HG03108 (cell line): ENCODE measurements around the gene RYR3.

Source experiments
- ATAC-seq: cut with Tn5 transposase; IDR thresholded peaks from one replicate; pipeline ENCODE4 v1.9.1; 2021; ENCODE audit warnings: moderate library complexity; ENCODE audit not compliant: unreplicated experiment

The RYR3 gene

GRCh38 chr15:33693166-33693800 lies 382.5 kb downstream of the RYR3 start:
- no peak for ATAC-seq

GRCh38 chr15:33698126-33698525 lies 387.4 kb downstream of the RYR3 start:
- ATAC-seq, result no peak

DNA sequence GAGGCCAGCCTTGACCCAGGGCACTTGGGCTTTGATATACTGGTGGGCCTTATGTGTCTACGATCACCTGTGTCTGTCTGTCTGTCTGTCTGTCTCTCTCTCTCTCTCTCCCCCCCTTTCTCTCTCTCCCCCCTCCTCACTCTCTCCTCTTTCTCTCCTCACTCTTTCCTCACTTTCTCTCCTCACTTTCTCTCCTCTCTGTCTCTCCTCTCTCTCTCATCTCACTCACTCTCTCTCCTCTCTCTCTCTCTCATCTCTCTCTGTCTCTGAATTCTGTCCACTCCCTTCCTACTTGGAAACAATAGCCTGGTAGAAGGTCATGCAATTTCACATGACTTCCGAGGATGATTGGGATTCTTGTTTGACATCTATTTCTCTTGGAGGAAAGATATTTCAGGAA lies 388.4 kb downstream of the RYR3 start:
- no peak for ATAC-seq

- ATAC-seq, result no peak
These were observed 389.1 kb downstream of the RYR3 start for GRCh38 chr15:33699691-33700447.

DNA sequence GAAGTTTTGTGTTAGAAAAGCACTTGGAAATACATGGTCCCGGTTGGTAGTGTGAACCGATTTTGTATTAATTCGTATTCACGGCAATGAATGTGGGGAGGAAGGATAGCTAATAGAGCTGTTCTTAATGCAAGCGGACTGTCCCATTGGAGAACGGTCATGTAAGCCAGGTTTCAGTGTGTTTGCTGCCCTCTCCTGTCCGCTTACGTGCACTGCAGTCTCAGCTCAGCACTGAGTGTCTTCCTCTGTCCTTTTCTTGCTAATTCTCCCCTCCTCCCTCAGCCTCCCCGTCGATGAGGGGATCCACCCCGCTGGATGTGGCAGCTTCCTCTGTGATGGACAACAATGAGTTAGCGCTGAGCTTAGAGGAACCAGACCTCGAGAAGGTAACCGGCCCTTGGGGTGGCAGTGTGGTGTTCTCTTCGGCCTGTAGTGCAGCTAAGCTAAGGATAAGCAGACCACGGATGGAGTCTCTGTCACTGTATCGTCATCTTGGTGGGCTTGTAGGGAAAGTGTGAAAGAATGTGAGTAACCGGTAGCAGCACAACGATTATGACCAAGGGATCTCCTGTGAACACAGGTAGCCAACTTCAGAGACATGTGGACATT lies 390.0 kb downstream of the RYR3 start:
- no peak for ATAC-seq

GRCh38 chr15:33701304-33701696 lies 390.5 kb downstream of the RYR3 start:
- ATAC-seq, result no peak

DNA sequence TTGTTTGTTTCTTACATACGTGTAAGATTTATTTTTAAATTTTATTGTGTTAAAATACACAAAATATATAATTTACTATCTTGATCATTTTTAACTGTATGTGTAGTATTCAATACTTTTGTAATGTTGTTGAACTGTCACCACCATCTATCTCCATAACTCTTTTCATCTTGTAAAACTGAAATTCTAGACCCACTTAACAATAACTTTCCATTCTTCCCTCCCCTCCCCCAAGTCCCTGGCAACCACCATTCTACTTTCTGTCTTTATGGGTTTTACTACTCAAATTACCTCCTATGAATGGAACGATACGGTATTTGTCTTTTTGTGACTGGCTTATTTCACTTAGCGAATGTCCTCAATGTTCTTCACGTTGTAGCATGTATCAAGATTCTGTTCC lies 395.4 kb downstream of the RYR3 start:
- no peak for ATAC-seq

GRCh38 chr15:33710748-33711147 lies 400.0 kb downstream of the RYR3 start:
- ATAC-seq, result no peak

- ATAC-seq, result no peak
These were observed 405.3 kb downstream of the RYR3 start for GRCh38 chr15:33716025-33716424.

GRCh38 chr15:33720952-33721351 lies 410.2 kb downstream of the RYR3 start:
- no peak for ATAC-seq

DNA sequence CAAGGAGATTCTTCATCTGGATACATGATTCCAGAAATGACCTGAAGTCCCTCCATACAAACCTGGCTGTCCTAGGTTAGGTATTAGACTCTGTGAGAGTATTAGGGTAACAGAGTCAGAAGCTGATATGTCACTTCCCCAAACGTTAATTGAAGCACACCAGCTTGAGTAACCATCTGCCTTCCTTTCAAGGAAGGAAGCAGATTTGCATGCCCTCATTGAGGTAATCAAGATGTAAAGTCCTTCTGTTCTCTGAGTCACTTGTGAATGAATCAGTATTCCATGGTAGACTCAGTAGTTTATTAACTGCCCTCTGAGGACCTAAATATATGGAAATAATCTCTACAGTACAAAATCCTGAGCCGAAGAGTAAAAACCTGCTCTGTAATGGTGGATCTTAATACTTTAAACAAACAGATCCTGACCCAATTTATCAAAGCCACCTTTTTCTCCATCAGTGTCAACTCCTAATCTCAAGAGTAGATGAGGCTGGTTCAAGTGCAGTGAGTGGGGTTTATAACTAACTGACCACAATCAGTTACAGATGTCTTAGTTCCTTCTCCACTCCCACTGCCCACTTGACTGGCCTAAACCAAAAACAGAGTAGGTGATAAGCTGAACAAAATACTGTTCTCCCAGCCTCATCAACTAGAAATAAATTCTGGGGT lies 411.4 kb downstream of the RYR3 start:
- ATAC-seq, result peak; percentile 81

DNA sequence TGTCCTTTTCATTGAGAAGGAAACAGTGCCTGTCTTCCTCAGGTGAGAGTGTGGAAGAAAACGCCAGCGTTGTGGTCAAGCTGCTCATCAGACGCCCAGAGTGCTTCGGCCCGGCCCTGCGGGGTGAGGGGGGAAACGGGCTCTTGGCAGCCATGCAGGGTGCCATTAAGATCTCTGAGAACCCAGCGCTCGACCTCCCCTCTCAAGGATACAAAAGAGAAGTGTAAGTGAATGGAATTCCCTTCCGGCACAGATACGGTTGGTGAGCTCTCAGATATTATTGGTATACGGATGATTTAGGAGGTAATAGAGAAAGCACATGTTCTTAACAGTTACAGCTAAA lies 411.9 kb downstream of the RYR3 start:
- ATAC-seq, result no peak

GRCh38 chr15:33724321-33725036 lies 413.7 kb downstream of the RYR3 start:
- no peak for ATAC-seq

- ATAC-seq, result no peak
These were observed 418.9 kb downstream of the RYR3 start for GRCh38 chr15:33729653-33730052.

DNA sequence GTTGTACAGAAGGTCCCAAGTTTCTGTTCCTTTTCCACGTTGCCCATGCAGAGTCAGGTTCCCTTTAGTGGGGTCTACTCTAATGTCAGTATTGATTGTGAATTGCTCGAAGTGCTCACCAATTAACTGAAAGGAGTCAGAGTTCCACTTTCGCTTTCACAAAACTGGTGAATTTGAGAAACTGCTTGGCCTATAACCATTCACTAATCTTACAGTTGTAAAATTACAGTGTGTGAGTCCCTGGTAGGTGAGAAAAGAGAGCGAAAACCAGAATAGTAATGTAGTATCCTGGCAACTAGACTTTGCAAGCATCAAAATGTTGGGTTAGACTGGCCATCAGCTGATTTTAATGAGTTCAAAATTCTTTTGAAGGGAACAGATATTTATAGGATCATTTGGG lies 420.0 kb downstream of the RYR3 start:
- peak; percentile 79 for ATAC-seq

- no peak for ATAC-seq
These were observed 424.4 kb downstream of the RYR3 start for GRCh38 chr15:33735143-33735542.

GRCh38 chr15:33735637-33736247 lies 425.0 kb downstream of the RYR3 start:
- no peak for ATAC-seq

DNA sequence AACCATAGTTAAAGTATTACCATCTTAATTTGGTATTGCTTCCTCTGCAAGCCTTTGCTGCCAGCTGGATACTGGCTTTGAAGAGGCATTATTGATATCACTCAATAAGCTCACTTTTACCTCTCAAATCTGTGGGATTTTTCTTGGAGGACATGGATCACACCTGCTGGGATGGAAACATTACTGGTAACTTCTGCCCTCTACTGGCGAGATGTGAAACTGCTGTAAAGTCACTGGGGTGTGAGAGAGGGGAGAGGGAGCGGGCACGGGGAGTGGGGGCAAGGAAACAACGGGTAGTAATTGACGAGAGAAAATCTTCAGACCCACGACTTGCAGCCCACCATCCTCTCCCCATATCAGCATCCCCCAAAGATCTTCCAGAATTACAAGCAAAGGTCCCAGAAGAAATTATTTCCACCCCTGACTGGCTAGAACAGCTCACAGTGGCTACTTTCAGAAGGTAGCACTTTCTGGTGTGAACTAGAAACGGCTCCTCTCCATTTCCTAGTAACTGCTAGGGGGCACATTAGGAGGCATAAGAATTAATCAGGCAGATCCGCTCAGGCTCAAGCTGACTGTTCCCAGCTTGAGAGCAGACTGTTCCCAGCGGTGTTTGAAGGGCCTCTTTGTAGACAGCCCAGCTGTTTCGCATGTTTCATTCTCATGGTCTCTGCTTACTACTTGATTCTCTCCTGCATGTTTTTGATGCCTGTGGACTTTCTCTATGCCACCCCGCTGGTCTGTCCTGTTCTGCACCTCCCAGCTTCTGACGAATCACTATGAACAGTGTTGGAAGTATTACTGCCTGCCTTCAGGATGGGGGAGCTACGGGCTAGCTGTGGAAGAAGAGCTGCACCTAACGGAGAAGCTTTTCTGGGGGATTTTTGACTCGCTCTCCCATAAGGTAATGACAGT lies 427.2 kb downstream of the RYR3 start:
- ATAC-seq, result no peak

DNA sequence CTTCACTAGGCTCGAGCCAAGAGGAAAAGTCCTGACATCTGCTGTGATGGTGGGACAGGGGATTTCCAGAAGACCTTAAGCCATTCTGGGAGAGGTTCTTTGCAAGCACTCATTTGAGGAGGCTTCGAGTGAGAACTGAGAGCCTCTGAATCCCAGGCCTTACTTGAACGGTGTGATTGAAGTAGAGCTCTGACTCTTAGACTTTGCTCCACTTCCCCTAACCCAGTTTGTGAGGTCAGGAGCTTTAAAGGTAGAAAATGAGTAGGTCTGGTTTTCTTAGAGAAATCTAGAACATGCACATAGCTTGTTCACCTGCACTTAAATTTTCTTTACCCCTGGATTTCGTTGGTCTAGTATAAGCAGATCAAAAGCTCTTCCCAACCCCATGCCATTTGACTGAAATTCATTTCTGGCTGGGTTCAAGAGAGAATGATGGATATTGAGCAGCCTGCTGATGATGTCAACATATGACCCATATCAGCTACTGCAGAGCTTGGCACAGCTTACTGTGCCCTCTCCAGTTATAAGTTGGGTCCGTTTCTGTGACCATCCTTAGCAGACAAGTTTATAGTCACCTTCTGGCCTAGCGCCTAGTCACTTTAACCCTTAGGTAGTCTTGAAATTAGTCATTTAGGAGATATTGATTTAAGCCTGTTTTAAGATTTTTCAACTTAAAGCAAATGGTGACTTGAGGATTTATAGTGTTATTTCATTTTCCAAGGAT lies 428.3 kb downstream of the RYR3 start:
- ATAC-seq, result no peak
